HEK293T (cell line): ENCODE results near the gene COL27A1.

Experiments
- CTCF ChIA-PET: fragments of 350-600 bp; formaldehyde crosslinking; extraction: SDS; loops from one replicate; lab custom pipeline; 2021; ENCODE audit warnings: antibody characterized with exemption, inconsistent platforms; lab: Yijun Ruan, JAX
- POLR2A ChIA-PET: fragments of 350-600 bp; formaldehyde crosslinking; extraction: SDS; loops from one replicate; lab custom pipeline; 2020; ENCODE audit warnings: antibody characterized with exemption, inconsistent platforms; lab: Yijun Ruan, JAX
- DNase-seq: peaks from one replicate; pipeline ENCODE4 v3.0.0; 2012; ENCODE audit warnings: mixed read lengths; ENCODE audit errors: extremely low spot score
- ARNT ChIP-seq: fragments of 450-650 bp; IDR thresholded peaks from 2 replicates; pipeline ENCODE4 v1.6.1; 2017; ENCODE audit warnings: mild to moderate bottlenecking
- BHLHE40 ChIP-seq: fragments of 450-650 bp; IDR thresholded peaks from 2 replicates; pipeline ENCODE4 v1.6.1; 2016; ENCODE audit warnings: mild to moderate bottlenecking, moderate library complexity, borderline replicate concordance
- CTBP1 ChIP-seq: fragments of 450-650 bp; IDR thresholded peaks from 2 replicates; pipeline ENCODE4 v1.6.1; 2016; ENCODE audit warnings: borderline replicate concordance
- ELF4 ChIP-seq: fragments of 450-650 bp; IDR thresholded peaks from 2 replicates; pipeline ENCODE4 v1.6.1; 2017; ENCODE audit warnings: antibody characterized with exemption
- FOXA1 ChIP-seq: fragments of 450-650 bp; IDR thresholded peaks from 2 replicates; pipeline ENCODE4 v1.6.1; 2016; ENCODE audit warnings: mild to moderate bottlenecking
- FOXK2 ChIP-seq: fragments of 450-650 bp; IDR thresholded peaks from 2 replicates; pipeline ENCODE4 v1.6.1; 2016; ENCODE audit warnings: mild to moderate bottlenecking
- FOXM1 ChIP-seq: fragments of 450-650 bp; IDR thresholded peaks from 2 replicates; pipeline ENCODE4 v1.6.1; 2017; ENCODE audit warnings: mild to moderate bottlenecking, borderline replicate concordance
- HDGF ChIP-seq: fragments of 450-650 bp; IDR thresholded peaks from 2 replicates; pipeline ENCODE4 v1.6.1; 2017; ENCODE audit warnings: antibody characterized with exemption, borderline replicate concordance
- L3MBTL2 ChIP-seq: fragments of 450-650 bp; conservative IDR thresholded peaks from 2 replicates; pipeline ENCODE4 v1.6.1; 2016; ENCODE audit warnings: mild to moderate bottlenecking
- LEF1 ChIP-seq: fragments of 450-650 bp; IDR thresholded peaks from 2 replicates; pipeline ENCODE4 v1.6.1; 2017; ENCODE audit warnings: mild to moderate bottlenecking, borderline replicate concordance
- NFRKB ChIP-seq: fragments of 450-650 bp; IDR thresholded peaks from 2 replicates; pipeline ENCODE4 v1.6.1; 2016; ENCODE audit warnings: mild to moderate bottlenecking, moderate library complexity
- SP1 ChIP-seq: fragments of 450-650 bp; IDR thresholded peaks from 2 replicates; pipeline ENCODE4 v1.6.1; 2017
- SUZ12 ChIP-seq: fragments of 450-650 bp; IDR thresholded peaks from 2 replicates; pipeline ENCODE4 v1.6.1; 2016; ENCODE audit warnings: mild to moderate bottlenecking
- TARDBP ChIP-seq: fragments of 450-650 bp; IDR thresholded peaks from 2 replicates; pipeline ENCODE4 v1.6.1; 2016
- ZNF384 ChIP-seq: fragments of 450-650 bp; IDR thresholded peaks from 2 replicates; pipeline ENCODE4 v1.6.1; 2016
- TF ChIP-seq, protein P1 (sequence below): fragments of 450-650 bp; IDR thresholded peaks from 2 replicates; pipeline ENCODE4 v1.6.1; 2016

COL27A1 gene

DNA sequence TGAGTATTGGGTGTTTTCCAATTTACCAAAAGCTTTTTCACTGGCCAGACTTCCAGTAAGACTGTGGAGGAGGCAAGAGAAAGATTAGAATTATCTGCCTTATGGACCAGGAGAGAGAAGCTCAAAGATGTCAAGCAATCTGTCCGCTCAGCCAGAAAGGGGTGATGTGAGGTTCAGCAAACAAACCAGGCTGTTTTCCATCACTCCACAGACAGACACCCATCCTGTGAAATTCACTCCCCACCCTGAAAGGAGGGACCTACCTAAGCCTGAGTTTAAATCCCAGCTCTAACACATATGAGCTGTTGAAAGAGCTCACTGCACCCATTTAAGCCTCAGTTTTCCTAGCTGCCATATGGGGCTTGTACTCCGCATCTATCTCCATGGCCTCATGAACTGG lies 14.9 kb upstream of the COL27A1 start:
- ChIA-PET CTCF (interaction anchor here (3.0 kb wide), 1 partner anchor 33 kb away, joined by 13 read pairs; no protein-coding TSS in a partner anchor), POLR2A (no interaction called here)
- DNase-seq = no peak
- TF ChIP-seq, protein P1, sequence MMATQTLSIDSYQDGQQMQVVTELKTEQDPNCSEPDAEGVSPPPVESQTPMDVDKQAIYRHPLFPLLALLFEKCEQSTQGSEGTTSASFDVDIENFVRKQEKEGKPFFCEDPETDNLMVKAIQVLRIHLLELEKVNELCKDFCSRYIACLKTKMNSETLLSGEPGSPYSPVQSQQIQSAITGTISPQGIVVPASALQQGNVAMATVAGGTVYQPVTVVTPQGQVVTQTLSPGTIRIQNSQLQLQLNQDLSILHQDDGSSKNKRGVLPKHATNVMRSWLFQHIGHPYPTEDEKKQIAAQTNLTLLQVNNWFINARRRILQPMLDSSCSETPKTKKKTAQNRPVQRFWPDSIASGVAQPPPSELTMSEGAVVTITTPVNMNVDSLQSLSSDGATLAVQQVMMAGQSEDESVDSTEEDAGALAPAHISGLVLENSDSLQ = no peak
- TF ChIP-seq ARNT (no peak), NFRKB (no peak), SUZ12 (no peak), L3MBTL2 (no peak), ELF4 (no peak), LEF1 (no peak), FOXM1 (no peak), HDGF (no peak), ZNF384 (no peak), BHLHE40 (no peak), FOXK2 (no peak), TARDBP (no peak), FOXA1 (no peak), SP1 (no peak), CTBP1 (no peak)

DNA sequence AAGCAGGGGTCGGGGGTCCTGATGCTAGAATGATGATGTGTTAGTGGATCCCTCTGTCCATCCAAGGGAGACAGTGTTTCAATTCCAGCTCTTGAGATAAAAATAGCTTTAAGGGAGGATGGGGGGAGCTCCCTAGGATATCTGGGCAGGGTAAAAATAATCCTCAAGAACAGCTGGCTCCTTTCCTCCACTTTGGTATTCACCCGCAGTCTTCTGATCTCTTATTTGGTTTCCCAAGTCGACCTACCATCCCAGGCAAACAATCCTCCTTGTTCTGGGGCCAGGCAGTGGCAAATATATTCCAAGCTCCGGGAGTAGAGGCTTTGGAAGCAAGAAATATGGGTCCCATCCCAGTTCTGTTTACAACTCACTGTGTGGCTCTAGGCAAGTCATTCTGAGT lies 14.5 kb upstream of the COL27A1 start:
- ChIA-PET CTCF (interaction anchor here (0.6 to 3.0 kb wide), 2 partner anchors 12 to 33 kb away, joined by 3 to 13 read pairs; no protein-coding TSS in a partner anchor), POLR2A (no interaction called here)
- no peak for DNase-seq
- TF ChIP-seq ARNT = no peak

DNA sequence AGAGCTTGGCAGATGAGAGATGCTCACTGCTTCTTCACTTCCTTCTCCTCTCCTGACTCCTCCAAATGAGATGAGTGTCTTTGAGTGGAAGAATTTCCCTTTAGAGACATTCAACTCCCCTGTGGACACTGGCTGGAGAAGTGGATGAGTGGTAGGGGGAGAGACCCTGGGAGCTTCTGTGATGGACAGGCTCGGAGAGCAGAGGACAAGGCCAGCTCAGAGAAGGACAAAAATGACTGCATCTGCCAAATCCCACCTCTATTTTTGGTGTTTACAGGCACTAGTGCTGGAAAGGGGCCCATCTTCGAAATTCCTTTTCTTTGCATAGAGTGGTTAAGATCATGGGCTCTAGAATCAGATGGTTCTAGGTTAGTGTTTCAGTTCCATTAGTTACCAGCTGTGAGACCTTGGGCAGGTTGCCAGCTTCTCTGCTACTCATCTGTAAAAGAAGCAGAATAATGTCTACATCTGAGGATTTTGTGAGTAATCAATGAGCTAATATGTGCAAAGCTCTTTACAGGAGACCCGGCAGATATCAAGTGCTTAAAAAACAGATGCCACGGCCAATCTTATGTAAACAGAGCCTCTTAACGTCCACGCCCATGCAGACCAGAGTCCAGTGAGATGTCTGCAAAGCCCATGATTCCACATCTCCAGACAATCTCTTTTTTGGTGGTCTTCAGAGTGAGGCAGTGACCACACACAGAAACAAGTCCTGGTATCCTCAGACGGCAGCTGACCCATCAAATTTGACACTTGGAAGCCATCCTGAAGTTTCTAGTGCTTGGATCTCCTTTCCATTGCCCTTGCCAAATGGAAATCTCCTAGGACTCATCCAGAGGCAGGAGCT lies 13.6 kb upstream of the COL27A1 start:
- DNase-seq = no peak
- TF ChIP-seq ARNT (no peak), LEF1 (no peak), SUZ12 (no peak), ELF4 (no peak), SP1 (no peak), TARDBP (no peak), CTBP1 (no peak), L3MBTL2 (no peak), NFRKB (no peak), BHLHE40 (no peak), FOXM1 (no peak)
- TF ChIP-seq, protein P1 = no peak
- POLR2A ChIA-PET = no interaction called here
- CTCF ChIA-PET = interaction anchor here (3.0 kb wide), 1 partner anchor 34 kb away, joined by 13 read pairs; no protein-coding TSS in a partner anchor

DNA sequence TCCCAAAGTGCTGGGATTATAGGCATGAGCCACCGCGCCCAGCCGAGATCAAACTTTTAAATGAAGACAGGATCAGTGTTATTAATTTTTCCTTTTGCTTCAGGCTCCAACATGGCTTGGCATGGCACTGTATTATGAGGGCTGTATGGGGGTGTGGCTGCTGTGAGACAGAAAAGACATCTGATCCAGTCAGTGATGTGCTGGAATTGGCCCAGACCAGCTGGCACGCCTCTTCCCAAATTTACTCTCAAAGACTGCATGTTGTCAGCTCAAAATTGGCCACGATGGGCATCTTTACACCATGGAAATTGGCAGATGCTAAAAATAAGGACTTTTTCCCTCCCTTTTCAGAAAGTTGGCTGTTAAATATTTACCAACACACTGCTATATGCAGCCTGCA lies 12.1 kb upstream of the COL27A1 start:
- TF ChIP-seq HDGF (no peak), CTBP1 (no peak)

DNA sequence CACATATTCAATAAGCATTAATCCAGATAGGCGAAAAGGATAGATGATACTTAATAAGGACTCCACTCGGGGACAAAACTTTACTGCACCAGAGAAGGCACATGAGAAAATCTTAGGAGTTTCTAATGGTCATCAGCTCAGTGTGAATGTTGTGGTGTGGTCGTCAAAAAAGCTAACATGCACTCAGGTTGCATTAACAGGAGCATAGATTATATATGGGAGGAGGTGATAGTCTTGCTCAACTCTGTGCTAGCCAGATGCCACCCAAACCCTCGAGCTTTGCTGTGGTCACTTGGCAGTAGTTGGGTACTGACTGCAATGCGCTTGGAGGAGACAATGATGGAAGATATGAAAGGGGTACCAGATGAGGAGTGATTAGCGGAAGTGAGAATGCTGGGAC lies 8.6 kb upstream of the COL27A1 start:
- CTCF ChIA-PET = interaction anchor here (0.7 to 1.3 kb wide), 2 partner anchors 19 to 144 kb away, joined by 3 read pairs; no protein-coding TSS in a partner anchor
- POLR2A ChIA-PET = no interaction called here
- no peak for DNase-seq
- no peak for TF ChIP-seq ZNF384
- no peak for TF ChIP-seq LEF1
- TF ChIP-seq BHLHE40 = no peak
- TF ChIP-seq, protein P1 = no peak
- no peak for TF ChIP-seq NFRKB
- TF ChIP-seq ELF4 = no peak
- TF ChIP-seq SUZ12 = no peak
- no peak for TF ChIP-seq L3MBTL2
- TF ChIP-seq FOXA1 = no peak
- TF ChIP-seq ARNT = no peak
- no peak for TF ChIP-seq FOXK2
- no peak for TF ChIP-seq TARDBP
- no peak for TF ChIP-seq HDGF
- no peak for TF ChIP-seq SP1

More for the DNA sequence above, 12.1 kb upstream of the COL27A1 start:
- DNase-seq = no peak
- POLR2A ChIA-PET = no interaction called here
- CTCF ChIA-PET = interaction anchor here (0.8 kb wide), 1 partner anchor 11 kb away, joined by 3 read pairs; no protein-coding TSS in a partner anchor

DNA sequence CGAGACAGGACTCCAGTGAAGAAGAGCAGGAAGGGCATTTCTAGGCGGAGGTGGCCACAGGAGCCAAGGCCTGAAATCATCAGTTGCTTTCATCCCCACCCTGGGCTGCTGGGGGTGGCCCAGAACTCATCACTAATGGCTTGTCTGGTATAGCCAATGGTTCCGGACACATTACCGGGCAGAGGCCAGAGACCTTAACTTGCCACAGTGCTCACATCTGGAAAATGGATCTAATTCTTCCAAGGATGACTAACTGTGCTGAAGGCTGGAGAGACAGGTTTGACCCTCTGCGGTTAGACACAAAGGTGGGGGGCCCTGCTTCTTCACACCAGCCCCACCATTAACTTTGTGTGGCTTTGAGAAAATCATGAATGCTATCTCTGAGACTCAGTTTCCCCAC lies 6.2 kb upstream of the COL27A1 start:
- POLR2A ChIA-PET = no interaction called here
- CTCF ChIA-PET = no interaction called here
- TF ChIP-seq L3MBTL2 (no peak), LEF1 (no peak)
- no peak for DNase-seq
